Measurements from ENCODE around the gene HOXD11.

GRCh38 chr2:176155356-176156044 is 48.4 kb downstream of the HOXD11 start:
- TF ChIP-seq POLR2AphosphoS5 (IDR thresholded peaks at IDR 0.05; ENCODE audit: low read depth, low read length) = no peak
- no peak for TF ChIP-seq POLR2A (IDR thresholded peaks at IDR 0.05; ENCODE audit: low read depth, low read length)
- TF ChIP-seq TAF1 (IDR thresholded peaks at IDR 0.05; ENCODE audit: borderline replicate concordance, low read depth, low read length) = no peak

Data from GM12892 (cell line).